HUDEP-2 (cell line): Measurements from ENCODE around the gene DYSF.
A peak's percentile ranks its signal among the peaks of the same experiment; 100 is the strongest.

Experiments
- DNase-seq, 76 experiments: peaks; one replicate each; lab custom pipeline; 2025; ENCODE audit not compliant: unreplicated experiment in 76 of 76; lab: John Stamatoyannopoulos, UW

DYSF gene

GRCh38 chr2:71595569-71595968 is 142.2 kb downstream of the DYSF start:
- no peak for DNase-seq

GRCh38 chr2:71596011-71596410 is 142.7 kb downstream of the DYSF start:
- DNase-seq, result no peak

- no peak for DNase-seq
Observed at GRCh38 chr2:71597756-71598155, 144.4 kb downstream of the DYSF start.

GRCh38 chr2:71598526-71598925 is 145.2 kb downstream of the DYSF start:
- no peak for DNase-seq

GRCh38 chr2:71599038-71599437 is 145.7 kb downstream of the DYSF start:
- no peak for DNase-seq

- no peak for DNase-seq
Observed at GRCh38 chr2:71599646-71600236, 146.4 kb downstream of the DYSF start.

GRCh38 chr2:71600555-71600954 is 147.2 kb downstream of the DYSF start:
- DNase-seq, result no peak

GRCh38 chr2:71601136-71602114 is 148.1 kb downstream of the DYSF start:
- DNase-seq, result no peak

GRCh38 chr2:71602115-71602495 is 148.7 kb downstream of the DYSF start:
- DNase-seq, result no peak

- DNase-seq, result no peak
Observed at GRCh38 chr2:71602581-71602980, 149.2 kb downstream of the DYSF start.

- no peak for DNase-seq
Observed at GRCh38 chr2:71603311-71603811, 150.0 kb downstream of the DYSF start.

- DNase-seq, result no peak
Observed at GRCh38 chr2:71603851-71604725, 150.7 kb downstream of the DYSF start.

GRCh38 chr2:71604726-71605120 is 151.4 kb downstream of the DYSF start:
- DNase-seq, result no peak

- no peak for DNase-seq
Observed at GRCh38 chr2:71605173-71605641, 151.8 kb downstream of the DYSF start.

- no peak for DNase-seq
Observed at GRCh38 chr2:71605781-71606241, 152.4 kb downstream of the DYSF start.

- peak in 71 of 76 experiments; percentile 14 to 84 (median 53) for DNase-seq
Observed at GRCh38 chr2:71606244-71606643, 152.9 kb downstream of the DYSF start.

- DNase-seq, result peak in 5 of 76 experiments; percentile 6 to 25 (median 12)
Observed at GRCh38 chr2:71607151-71607889, 154.0 kb downstream of the DYSF start.

- DNase-seq, result no peak
Observed at GRCh38 chr2:71608034-71608433, 154.7 kb downstream of the DYSF start.

- DNase-seq, result no peak
Observed at GRCh38 chr2:71608441-71608840, 155.1 kb downstream of the DYSF start.

- no peak for DNase-seq
Observed at GRCh38 chr2:71609029-71609428, 155.7 kb downstream of the DYSF start.
